NCI-H2196 (cell line): ENCODE results near the gene DUSP15.
"Not testable (repeated sequence)": the region's sequence is repeated elsewhere in the genome, so short reads cannot be mapped to it uniquely, and the experiment has no call there.

Experiments
- DNase-seq: peaks from one replicate; lab custom pipeline; 2025; ENCODE audit not compliant: unreplicated experiment; lab: John Stamatoyannopoulos, UW

DUSP15 gene

GRCh38 chr20:31840906-31841816, 29.2 kb downstream of the DUSP15 start:
- no peak for DNase-seq

- DNase-seq = no peak
These were observed 30.4 kb downstream of the DUSP15 start for GRCh38 chr20:31839782-31840487.

GRCh38 chr20:31838646-31839292, 31.6 kb downstream of the DUSP15 start:
- DNase-seq = no peak

- DNase-seq = no peak
These were observed 32.4 kb downstream of the DUSP15 start for GRCh38 chr20:31837896-31838397.

GRCh38 chr20:31836853-31837608, 33.3 kb downstream of the DUSP15 start:
- DNase-seq = no peak

- peak; percentile 91 for DNase-seq
These were observed 34.1 kb downstream of the DUSP15 start for GRCh38 chr20:31835977-31836852.

- DNase-seq = no peak
These were observed 34.8 kb downstream of the DUSP15 start for GRCh38 chr20:31835554-31835953.

- DNase-seq = no peak
These were observed 36.3 kb downstream of the DUSP15 start for GRCh38 chr20:31833931-31834521.

GRCh38 chr20:31833130-31833930, 37.0 kb downstream of the DUSP15 start:
- peak; percentile 68 for DNase-seq

- DNase-seq = no peak
These were observed 38.5 kb downstream of the DUSP15 start for GRCh38 chr20:31831771-31832306.

- no peak for DNase-seq
These were observed 39.1 kb downstream of the DUSP15 start for GRCh38 chr20:31831211-31831610.

- DNase-seq = no peak
These were observed 39.8 kb downstream of the DUSP15 start for GRCh38 chr20:31830406-31830981.

GRCh38 chr20:31829731-31830130, 40.6 kb downstream of the DUSP15 start:
- no peak for DNase-seq

- not testable (repeated sequence) for DNase-seq
These were observed 42.3 kb downstream of the DUSP15 start for GRCh38 chr20:31828016-31828415.

GRCh38 chr20:31827059-31827458, 43.3 kb downstream of the DUSP15 start:
- no peak for DNase-seq

GRCh38 chr20:31826074-31826473, 44.3 kb downstream of the DUSP15 start:
- DNase-seq = no peak

- no peak for DNase-seq
These were observed 45.6 kb downstream of the DUSP15 start for GRCh38 chr20:31824554-31825313.
